ENCODE data around the gene ZDHHC20.

ZDHHC20 gene

DNA sequence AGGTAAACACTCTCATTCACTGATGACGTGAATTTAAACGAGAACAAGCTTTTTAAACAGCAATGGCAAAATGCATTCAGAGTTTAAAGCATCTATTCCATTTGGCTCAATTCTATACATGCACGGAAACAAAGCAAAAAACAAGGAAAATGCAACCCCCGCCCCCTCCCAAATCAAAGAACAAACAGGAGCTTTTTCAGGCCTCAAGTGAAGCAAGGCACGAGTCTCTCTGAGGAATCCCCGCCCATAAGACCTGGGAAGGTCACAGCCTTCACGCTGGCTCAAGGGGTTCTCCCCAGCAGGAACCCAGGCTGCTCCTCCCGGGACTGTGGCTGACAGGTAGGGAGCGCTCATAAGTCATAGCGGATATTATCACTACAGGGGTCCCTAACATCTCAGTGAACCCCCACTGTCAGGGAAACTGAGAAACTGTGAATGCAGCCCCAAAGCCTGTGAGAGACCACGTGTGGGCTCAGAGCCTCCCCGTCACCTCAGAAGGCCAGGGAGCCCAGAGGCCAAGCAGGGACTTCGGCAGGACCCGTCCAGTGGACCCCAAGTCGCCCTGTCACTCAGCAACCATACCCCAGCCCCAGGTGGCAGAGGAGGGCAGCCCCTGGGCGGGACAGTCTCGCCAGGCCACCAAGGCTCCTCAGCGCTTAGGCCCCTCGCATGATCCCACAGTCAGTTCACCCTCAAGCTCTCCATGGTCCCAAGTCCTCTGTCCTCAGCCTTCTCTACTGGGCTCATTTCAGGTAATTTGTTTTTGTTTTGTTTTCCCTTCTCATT is 117.3 kb downstream of the ZDHHC20 start:
- H3K27ac ChIP-seq, result no peak overlapping the region
- TF ChIP-seq, protein P1, sequence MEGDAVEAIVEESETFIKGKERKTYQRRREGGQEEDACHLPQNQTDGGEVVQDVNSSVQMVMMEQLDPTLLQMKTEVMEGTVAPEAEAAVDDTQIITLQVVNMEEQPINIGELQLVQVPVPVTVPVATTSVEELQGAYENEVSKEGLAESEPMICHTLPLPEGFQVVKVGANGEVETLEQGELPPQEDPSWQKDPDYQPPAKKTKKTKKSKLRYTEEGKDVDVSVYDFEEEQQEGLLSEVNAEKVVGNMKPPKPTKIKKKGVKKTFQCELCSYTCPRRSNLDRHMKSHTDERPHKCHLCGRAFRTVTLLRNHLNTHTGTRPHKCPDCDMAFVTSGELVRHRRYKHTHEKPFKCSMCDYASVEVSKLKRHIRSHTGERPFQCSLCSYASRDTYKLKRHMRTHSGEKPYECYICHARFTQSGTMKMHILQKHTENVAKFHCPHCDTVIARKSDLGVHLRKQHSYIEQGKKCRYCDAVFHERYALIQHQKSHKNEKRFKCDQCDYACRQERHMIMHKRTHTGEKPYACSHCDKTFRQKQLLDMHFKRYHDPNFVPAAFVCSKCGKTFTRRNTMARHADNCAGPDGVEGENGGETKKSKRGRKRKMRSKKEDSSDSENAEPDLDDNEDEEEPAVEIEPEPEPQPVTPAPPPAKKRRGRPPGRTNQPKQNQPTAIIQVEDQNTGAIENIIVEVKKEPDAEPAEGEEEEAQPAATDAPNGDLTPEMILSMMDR (IDR thresholded peaks at IDR 0.05), result no peak
- no peak for TF ChIP-seq ZFX (IDR thresholded peaks at IDR 0.05; ENCODE audit: borderline replicate concordance)

DNA sequence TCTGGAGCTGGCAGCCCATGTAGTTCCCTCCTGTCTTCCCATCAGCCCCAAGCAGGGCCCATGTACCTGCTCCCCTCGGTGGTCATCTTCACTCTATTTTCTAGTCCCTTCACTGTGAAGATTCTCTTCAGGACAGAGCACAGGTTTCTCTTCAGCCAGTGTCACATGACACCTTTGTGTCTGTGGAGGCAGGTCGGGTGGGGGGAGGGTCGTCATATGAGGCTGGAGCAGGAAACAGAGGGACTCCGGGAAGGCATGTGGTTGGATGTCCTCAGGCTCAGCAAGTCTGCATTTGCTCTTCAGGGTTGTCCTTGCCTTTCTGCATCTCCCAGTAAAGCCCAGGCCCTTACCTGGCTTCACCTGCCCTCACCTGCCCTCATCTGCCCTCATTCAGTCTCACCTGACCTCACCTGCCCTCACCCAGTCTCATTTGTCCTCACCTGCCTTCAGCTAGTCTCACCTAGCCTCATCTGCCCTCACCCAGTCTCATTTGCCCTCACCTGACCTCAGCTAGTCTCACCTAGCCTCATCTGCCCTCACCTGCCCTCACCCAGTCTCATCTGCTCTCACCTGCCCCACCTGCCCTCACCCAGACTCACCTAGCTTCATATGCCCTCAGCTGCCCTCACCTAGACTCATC is 120.3 kb downstream of the ZDHHC20 start:
- no peak overlapping the region for H3K27ac ChIP-seq
- TF ChIP-seq, protein P1 (IDR thresholded peaks at IDR 0.05), result no peak
- no peak for TF ChIP-seq ZFX (IDR thresholded peaks at IDR 0.05; ENCODE audit: borderline replicate concordance)

- TF ChIP-seq ZFX (IDR thresholded peaks at IDR 0.05; ENCODE audit: borderline replicate concordance), result no peak
- TF ChIP-seq, protein P1 (IDR thresholded peaks at IDR 0.05), result no peak
- H3K27ac ChIP-seq, result no peak overlapping the region
Observed at GRCh38 chr13:21338156-21338555, 120.9 kb downstream of the ZDHHC20 start.

DNA sequence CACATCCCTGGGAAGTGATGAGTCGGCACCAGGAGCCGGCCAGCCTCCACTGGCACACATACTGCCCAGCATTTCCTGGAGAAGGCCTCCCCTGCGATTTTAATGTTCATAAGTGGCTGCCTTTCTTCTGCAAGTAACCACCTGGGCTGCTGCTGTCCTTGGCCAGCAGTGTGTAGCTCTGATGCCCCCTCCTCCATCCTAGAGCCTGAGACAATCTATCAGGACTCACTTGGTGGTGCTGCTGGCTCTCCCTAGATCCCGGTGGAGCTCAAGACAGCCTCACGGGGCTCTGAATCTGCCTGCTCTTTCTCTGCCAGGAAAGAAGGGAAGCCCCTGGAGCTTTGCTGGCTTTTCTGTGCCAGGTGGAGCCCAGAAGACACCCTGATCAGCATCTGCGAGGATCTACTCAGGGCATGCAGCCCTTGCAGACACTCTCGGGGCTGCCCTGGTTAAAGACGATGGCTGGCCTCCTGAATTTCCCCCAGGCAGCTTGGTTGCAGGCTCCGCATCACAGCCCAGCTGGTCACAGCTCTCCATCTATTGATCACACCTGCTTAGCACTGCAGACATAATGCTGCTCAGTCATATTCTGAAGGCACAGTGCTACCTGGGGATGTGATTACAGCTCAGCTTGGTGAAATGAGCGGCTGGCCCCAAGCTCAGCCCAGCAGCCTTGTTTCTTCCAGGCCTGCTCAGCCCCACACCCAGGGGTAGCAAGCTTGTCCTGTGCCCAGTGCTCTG is 122.3 kb downstream of the ZDHHC20 start:
- no peak overlapping the region for H3K27ac ChIP-seq

DNA sequence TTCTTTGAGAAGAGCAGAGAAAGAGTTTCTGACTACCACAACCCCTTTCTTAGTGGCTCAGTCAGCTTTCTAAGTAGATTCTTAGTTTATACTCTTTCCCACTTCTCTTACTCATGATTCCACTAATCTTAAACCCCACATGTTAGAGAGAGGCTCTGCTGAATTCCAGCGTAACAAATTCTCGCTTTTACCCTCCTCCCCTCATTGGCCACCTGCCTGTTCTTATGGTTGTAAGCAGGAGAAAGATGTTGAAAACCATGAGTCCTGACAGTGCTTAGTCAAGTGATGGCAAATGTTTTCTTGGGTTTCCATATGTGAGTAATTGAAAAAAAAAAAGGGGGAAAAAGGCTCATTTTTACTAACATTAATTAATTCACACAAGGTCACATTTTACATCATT is 125.9 kb downstream of the ZDHHC20 start:
- TF ChIP-seq ZFX (IDR thresholded peaks at IDR 0.05; ENCODE audit: borderline replicate concordance), result no peak
- TF ChIP-seq, protein P1 (IDR thresholded peaks at IDR 0.05), result no peak
- H3K27ac ChIP-seq, result no peak overlapping the region

More for the DNA sequence above, 122.3 kb downstream of the ZDHHC20 start:
- TF ChIP-seq, protein P1 (IDR thresholded peaks at IDR 0.05), result no peak
- no peak for TF ChIP-seq ZFX (IDR thresholded peaks at IDR 0.05; ENCODE audit: borderline replicate concordance)

GRCh38 chr13:21330126-21330861 is 128.8 kb downstream of the ZDHHC20 start:
- no peak overlapping the region for H3K27ac ChIP-seq
- TF ChIP-seq, protein P1 (IDR thresholded peaks at IDR 0.05), result no peak
- TF ChIP-seq ZFX (IDR thresholded peaks at IDR 0.05; ENCODE audit: borderline replicate concordance), result no peak

Data from 22Rv1 (cell line).